ENCODE results near the gene SLC4A4. TPM values are rescaled to one million over a fixed set of nuclear protein-coding genes. Genes with fewer than 3 reads are reported as not detected.

The SLC4A4 gene
- total RNA-seq, 4 donors from 2014 or later, result 6.6 to 26.8 (median 25.3) TPM

GRCh38 chr4:71411981-71412380 is 73.2 kb downstream of the SLC4A4 start:
- H3K27ac ChIP-seq, result no peak overlapping the region
- H3K4me1 ChIP-seq, result no peaks in the 10 kb centered on the region
- no peak overlapping the region for H3K4me3 ChIP-seq
- no peaks in the 10 kb centered on the region for H3K36me3 ChIP-seq
- no peak for DNase-seq
- TF ChIP-seq POLR2A (IDR thresholded peaks at IDR 0.05) (no peak), CTCF (IDR thresholded peaks at IDR 0.05) (no peak)
- H3K9me3 ChIP-seq, result peaks cover 0 to 6% (median 0%) of the 10 kb centered on the region in 4 donors
- no peaks in the 10 kb centered on the region for H3K27me3 ChIP-seq

DNA sequence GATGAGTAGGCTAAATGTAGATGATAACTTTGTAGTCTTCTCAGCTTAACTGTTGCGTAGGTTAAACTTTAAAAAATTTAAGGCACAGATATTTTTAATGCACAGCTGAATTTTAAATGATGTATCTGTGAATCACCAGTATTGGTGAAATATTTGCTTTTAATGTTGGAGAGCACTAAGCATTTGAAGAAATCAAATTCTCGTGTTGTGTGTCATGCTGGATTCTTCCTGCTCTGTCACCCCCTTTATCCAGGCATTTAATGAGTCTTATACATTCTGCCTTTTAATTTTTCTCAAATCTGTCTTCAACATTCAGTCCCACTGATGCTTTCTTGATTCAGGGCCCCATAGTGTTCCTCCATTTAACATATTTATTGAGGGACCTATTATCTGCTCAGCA is 76.7 kb downstream of the SLC4A4 start:
- H3K27me3 ChIP-seq, result no peaks in the 10 kb centered on the region
- no peaks in the 10 kb centered on the region for H3K4me1 ChIP-seq
- DNase-seq, result no peak
- TF ChIP-seq POLR2A (IDR thresholded peaks at IDR 0.05) (no peak), CTCF (IDR thresholded peaks at IDR 0.05) (no peak)
- no peaks in the 10 kb centered on the region for H3K9me3 ChIP-seq
- no peaks in the 10 kb centered on the region for H3K36me3 ChIP-seq
- no peak overlapping the region for H3K4me3 ChIP-seq
- H3K27ac ChIP-seq, result no peak overlapping the region

- H3K27me3 ChIP-seq, result no peaks in the 10 kb centered on the region
- no peaks in the 10 kb centered on the region for H3K36me3 ChIP-seq
- DNase-seq, result no peak
- no peak overlapping the region for H3K27ac ChIP-seq
- no peak for TF ChIP-seq CTCF (IDR thresholded peaks at IDR 0.05)
- TF ChIP-seq POLR2A (IDR thresholded peaks at IDR 0.05), result no peak
- no peaks in the 10 kb centered on the region for H3K9me3 ChIP-seq
- H3K4me1 ChIP-seq, result no peaks in the 10 kb centered on the region
- H3K4me3 ChIP-seq, result no peak overlapping the region
These were observed 78.3 kb downstream of the SLC4A4 start for GRCh38 chr4:71417150-71417549.

DNA sequence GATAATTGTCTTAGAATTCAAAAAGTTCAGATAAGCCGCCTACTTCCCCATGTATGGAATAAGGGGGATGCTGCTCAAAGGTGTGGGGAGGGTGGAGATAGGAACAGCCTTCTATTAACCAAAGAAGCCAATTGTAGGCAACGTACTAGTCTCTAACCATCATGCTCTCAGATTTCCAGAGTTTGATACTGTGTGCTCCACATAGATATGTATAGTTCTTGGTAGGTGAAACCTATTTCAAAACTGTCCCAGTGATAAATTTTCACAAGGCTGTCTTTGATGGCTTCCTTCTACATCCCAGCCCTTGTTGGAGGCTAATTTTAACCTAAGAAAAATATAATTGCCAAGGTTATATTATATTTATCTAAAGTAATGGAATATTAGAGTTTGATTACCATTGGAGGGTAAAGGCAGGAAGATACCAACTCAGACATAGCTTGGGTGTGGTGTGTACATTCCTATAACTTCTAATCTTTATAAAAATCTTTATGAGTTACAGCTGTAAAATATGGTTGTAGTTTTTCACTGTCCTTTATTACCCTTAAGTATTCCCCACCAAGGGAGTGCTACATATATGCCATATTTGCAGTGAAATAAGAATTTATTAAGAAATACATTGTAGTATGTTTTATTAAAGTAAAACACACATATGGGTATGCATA is 87.7 kb downstream of the SLC4A4 start:
- Histone ChIP-seq H3K36me3 (no peaks in the 10 kb centered on the region), H3K9me3 (no peaks in the 10 kb centered on the region), H3K4me1 (no peaks in the 10 kb centered on the region), H3K27ac (no peak overlapping the region), H3K27me3 (no peaks in the 10 kb centered on the region), H3K4me3 (no peak overlapping the region)
- DNase-seq, result no peak
- no peak for TF ChIP-seq CTCF (IDR thresholded peaks at IDR 0.05)
- TF ChIP-seq POLR2A (IDR thresholded peaks at IDR 0.05), result no peak

GRCh38 chr4:71429106-71429505 is 90.3 kb downstream of the SLC4A4 start:
- Histone ChIP-seq H3K36me3 (no peaks in the 10 kb centered on the region), H3K9me3 (no peaks in the 10 kb centered on the region), H3K27me3 (no peaks in the 10 kb centered on the region), H3K4me3 (no peak overlapping the region), H3K27ac (no peak overlapping the region), H3K4me1 (no peaks in the 10 kb centered on the region)
- DNase-seq, result no peak
- TF ChIP-seq CTCF (IDR thresholded peaks at IDR 0.05) (no peak), POLR2A (IDR thresholded peaks at IDR 0.05) (no peak)

DNA sequence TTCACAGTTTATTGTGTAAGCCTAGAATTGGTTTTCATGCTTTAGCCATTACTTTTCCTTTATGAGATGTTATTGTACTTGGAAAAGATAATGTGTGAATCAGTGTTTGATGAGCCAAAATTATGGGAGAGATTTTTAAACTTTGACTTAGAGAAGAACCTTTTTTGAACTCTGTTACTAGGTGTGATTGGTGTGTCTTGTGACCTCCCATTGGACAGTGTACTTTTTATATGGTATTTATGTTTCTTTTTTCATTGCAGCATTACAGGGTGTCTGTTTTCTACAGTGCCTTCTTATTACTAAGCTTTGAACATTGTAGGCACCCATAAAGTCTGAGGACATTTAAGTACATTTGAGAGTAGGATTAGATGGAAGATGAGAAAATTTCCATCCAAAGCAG is 91.1 kb downstream of the SLC4A4 start:
- Histone ChIP-seq H3K27me3 (no peaks in the 10 kb centered on the region), H3K27ac (no peak overlapping the region), H3K36me3 (no peaks in the 10 kb centered on the region), H3K4me3 (no peak overlapping the region), H3K9me3 (no peaks in the 10 kb centered on the region), H3K4me1 (no peaks in the 10 kb centered on the region)
- DNase-seq, result no peak
- TF ChIP-seq POLR2A (IDR thresholded peaks at IDR 0.05) (no peak), CTCF (IDR thresholded peaks at IDR 0.05) (no peak)

Measured in Peyer's patch (tissue), 4 donors.